SK-N-SH (cell line): ENCODE measurements around the gene CDC123. TPM values are rescaled to one million over a fixed set of nuclear protein-coding genes. Genes with fewer than 3 reads are reported as not detected.
"Not testable (repeated sequence)": the region's sequence is repeated elsewhere in the genome, so short reads cannot be mapped to it uniquely, and the experiment has no call there.

ENCODE experiments used
- CTCF ChIA-PET: fragments of 300-600, 350-600 bp; formaldehyde crosslinking; extraction: SDS; loops from one replicate; lab custom pipeline; 2021; lab: Yijun Ruan, JAX
- POLR2A ChIA-PET: fragments of 350-600 bp; sonication (Branson Sonifier 250); formaldehyde crosslinking; extraction: SDS; loops from one replicate; lab custom pipeline; 2020; ENCODE audit warnings: antibody characterized with exemption, inconsistent platforms; lab: Yijun Ruan, JAX
- DNase-seq: peaks from one replicate; pipeline ENCODE4 v3.0.0; 2012
- H2AFZ ChIP-seq: fragments of 200-600 bp; sonication (generic); 2 replicates; pipeline ENCODE4 v1.8.1; 2016; ENCODE audit warnings: antibody characterized with exemption, mild to moderate bottlenecking, low read depth
- H3F3A ChIP-seq: fragments of 200-600 bp; sonication (generic); replicated peaks from 2 replicates; pipeline ENCODE3; 2016; ENCODE audit warnings: antibody characterized with exemption, mild to moderate bottlenecking; ENCODE audit not compliant: insufficient read depth
- H3K27ac ChIP-seq, 2 experiments: fragments of 200-500 bp in 1 of 2; fragments of 200-600 bp in 1 of 2; sonication (Bioruptor generic) in 1 of 2; sonication (generic), shearing (Covaris generic) in 1 of 2; 2 replicates each; pipeline versions ENCODE4 v1.5.1 to v1.6.1; 2014 to 2016; ENCODE audit warnings: low read depth in 2 of 2, inconsistent platforms in 1 of 2, low read length in 1 of 2, mild to moderate bottlenecking in 1 of 2, mixed read lengths in 1 of 2
- H3K27me3 ChIP-seq: fragments of 200-600 bp; sonication (generic), shearing (Covaris generic); 2 replicates; pipeline ENCODE4 v1.6.1; 2016; ENCODE audit warnings: mixed run types; ENCODE audit not compliant: insufficient read depth
- H3K36me3 ChIP-seq, 2 experiments: fragments of 200-500 bp in 1 of 2; fragments of 200-600 bp in 1 of 2; sonication (Bioruptor generic) in 1 of 2; sonication (generic) in 1 of 2; replicated peaks in 1 of 2; 2 replicates each; pipeline versions ENCODE3 to v1.5.1; 2014 to 2016; ENCODE audit warnings: low read length in 1 of 2, mild to moderate bottlenecking in 1 of 2; ENCODE audit not compliant: insufficient read depth in 2 of 2, control insufficient read depth in 1 of 2
- H3K4me1 ChIP-seq, 2 experiments: fragments of 200-500 bp in 1 of 2; fragments of 200-600 bp in 1 of 2; sonication (Bioruptor generic) in 1 of 2; sonication (generic), shearing (Covaris generic) in 1 of 2; 2 replicates each; pipeline versions ENCODE4 v1.5.1 to v1.6.1; 2014 to 2016; ENCODE audit warnings: low read depth in 1 of 2, low read length in 1 of 2, mixed run types in 1 of 2; ENCODE audit not compliant: insufficient read depth in 2 of 2, control insufficient read depth in 1 of 2
- H3K4me2 ChIP-seq: fragments of 200-600 bp; sonication (generic), shearing (Covaris generic); 2 replicates; pipeline ENCODE4 v1.6.1; 2017; ENCODE audit warnings: mixed run types
- H3K4me3 ChIP-seq, 2 experiments: fragments of 200-500 bp in 1 of 2; fragments of 200-600 bp in 1 of 2; sonication (Bioruptor generic) in 1 of 2; sonication (generic), shearing (Covaris generic) in 1 of 2; 2 replicates each; pipeline versions ENCODE4 v1.5.1 to v1.8.1; 2014 to 2016; ENCODE audit warnings: low read depth in 2 of 2, inconsistent platforms in 1 of 2, low read length in 1 of 2, mild to moderate bottlenecking in 1 of 2, mixed read lengths in 1 of 2, moderate library complexity in 1 of 2
- H3K79me2 ChIP-seq: fragments of 200-600 bp; sonication (generic); 2 replicates; pipeline ENCODE4 v1.8.1; 2017; ENCODE audit warnings: mild to moderate bottlenecking; ENCODE audit not compliant: insufficient read depth
- H3K9ac ChIP-seq: fragments of 200-600 bp; sonication (generic); 2 replicates; pipeline ENCODE4 v1.6.1; 2017; ENCODE audit warnings: mixed run types
- H3K9me2 ChIP-seq: fragments of 200-600 bp; sonication (generic); 2 replicates; pipeline ENCODE4 v1.6.1; 2017; ENCODE audit warnings: mixed run types
- H3K9me3 ChIP-seq: fragments of 200-600 bp; sonication (generic); 2 replicates; pipeline ENCODE4 v1.6.1; 2017; ENCODE audit warnings: mixed run types, mild to moderate bottlenecking, moderate library complexity
- H4K20me1 ChIP-seq: fragments of 200-600 bp; sonication (generic); 2 replicates; pipeline ENCODE4 v1.6.1; 2017; ENCODE audit warnings: mild to moderate bottlenecking, mixed run types; ENCODE audit not compliant: insufficient read depth
- CHD2 ChIP-seq: fragments of 150-350 bp; IDR thresholded peaks from 2 replicates; pipeline ENCODE4 v1.6.1; 2018; ENCODE audit warnings: low read length; ENCODE audit not compliant: partially characterized antibody
- CTCF ChIP-seq: fragments of 200-600 bp; sonication (generic); IDR thresholded peaks from 2 replicates; pipeline ENCODE4 v1.6.1; 2017; ENCODE audit warnings: antibody characterized with exemption, mild to moderate bottlenecking, moderate library complexity
- EP300 ChIP-seq, 2 experiments: IDR thresholded peaks; 2 replicates each; pipeline versions ENCODE4 v1.4.0 to v1.6.1; 2012; ENCODE audit warnings: borderline replicate concordance in 1 of 2, low read depth in 1 of 2, low read length in 1 of 2
- FOXM1 ChIP-seq: IDR thresholded peaks from 2 replicates; pipeline ENCODE4 v1.4.0; 2012; ENCODE audit warnings: low read depth, mild to moderate bottlenecking
- GATA2 ChIP-seq: sonication (generic); formaldehyde crosslinking; IDR thresholded peaks from 2 replicates; pipeline ENCODE4 v1.5.0; 2020; ENCODE audit warnings: mild to moderate bottlenecking, missing genetic modification reagents
- MXI1 ChIP-seq: IDR thresholded peaks from 2 replicates; pipeline ENCODE4 v1.6.1; 2012; ENCODE audit warnings: mild to moderate bottlenecking, low read depth, low read length, improper control_type of control experiment
- PBX3 ChIP-seq: IDR thresholded peaks from 2 replicates; pipeline ENCODE4; 2012
- REST ChIP-seq: IDR thresholded peaks from 2 replicates; pipeline ENCODE4 v1.6.1; 2012; ENCODE audit warnings: mild to moderate bottlenecking, low read depth, low read length, moderate library complexity
- RFX5 ChIP-seq: IDR thresholded peaks from 2 replicates; pipeline ENCODE4 v1.6.1; 2012; ENCODE audit warnings: mild to moderate bottlenecking, improper control_type of control experiment, low read length
- RXRA ChIP-seq: IDR thresholded peaks from 2 replicates; pipeline ENCODE4 v1.4.0; 2012; ENCODE audit warnings: low read depth, mild to moderate bottlenecking, borderline replicate concordance
- SIN3A ChIP-seq: IDR thresholded peaks from 2 replicates; pipeline ENCODE4 v1.6.1; 2012; ENCODE audit warnings: low read depth, mild to moderate bottlenecking, low read length, moderate library complexity, borderline replicate concordance
- SMC3 ChIP-seq: IDR thresholded peaks from 2 replicates; pipeline ENCODE4 v1.6.1; 2012; ENCODE audit warnings: low read depth, low read length, improper control_type of control experiment
- USF1 ChIP-seq: IDR thresholded peaks from 2 replicates; pipeline ENCODE4 v1.4.0; 2012; ENCODE audit warnings: low read depth, borderline replicate concordance
- YY1 ChIP-seq: IDR thresholded peaks from 2 replicates; pipeline ENCODE4 v1.4.0; 2012; ENCODE audit warnings: low read depth, mild to moderate bottlenecking
- ZBTB33 ChIP-seq: IDR thresholded peaks from 2 replicates; pipeline ENCODE4 v1.4.0; 2012; ENCODE audit warnings: low read depth, borderline replicate concordance
- WGBS: methylation state at CpG from one replicate; pipeline ENCODE4 v1.1.6; 2017; ENCODE audit warnings: low lambda C conversion rate; 5-methylcytosine and 5-hydroxymethylcytosine counted together
- polyA plus RNA-seq, 3 experiments: library from polyadenylated mRNA; depleted of rRNA; stranded (reverse); fragments of >200 nt; gene quantifications; 2 replicates each; pipeline ENCODE4 v1.2.3, GENCODE V29; 2012

CDC123 gene
- polyA plus RNA-seq, 1 of the 3 experiments (the other 2 are of a cell fraction) = 139 TPM

- no peak overlapping the region for H3K4me3 ChIP-seq
- ChIA-PET POLR2A (no interaction called here), CTCF (interaction anchor here (1.3 to 1.7 kb wide), 2 partner anchors 14 kb away, joined by 7 to 12 read pairs; no protein-coding TSS in a partner anchor)
- WGBS = 93% methylated on average over 11 of the region's 11 CpGs
- peaks cover 10% of the 10 kb centered on the region; the same call in 1 of the 2 replicates for H3K79me2 ChIP-seq
- H3K36me3 ChIP-seq = peaks cover 35 to 47% of the 10 kb centered on the region in 2 experiments
- no peak overlapping the region for H3K27ac ChIP-seq
- no peak overlapping the region for H3K4me2 ChIP-seq
- H2AFZ ChIP-seq = no peak overlapping the region
- H3K9me3 ChIP-seq = no peaks in the 10 kb centered on the region
- no peaks in the 10 kb centered on the region for H3K27me3 ChIP-seq
- TF ChIP-seq FOXM1 (no peak), CHD2 (no peak), USF1 (no peak), EP300 (IDR thresholded peaks at IDR 0.05; ENCODE audit: borderline replicate concordance in 1 of 2, low read depth in 1 of 2, low read length in 1 of 2) (no peak), SMC3 (no peak), RXRA (no peak), REST (no peak), PBX3 (no peak), MXI1 (no peak), GATA2 (CRISPR knock-in tag) (no peak), RFX5 (no peak), CTCF (no peak), SIN3A (no peak), YY1 (no peak), ZBTB33 (no peak)
- no peak overlapping the region for H3K9ac ChIP-seq
- no peaks in the 10 kb centered on the region for H3K9me2 ChIP-seq
- DNase-seq = no peak
- H3F3A ChIP-seq = no peaks in the 10 kb centered on the region
- H4K20me1 ChIP-seq = no peaks in the 10 kb centered on the region
- H3K4me1 ChIP-seq = no peaks in the 10 kb centered on the region
Observed at GRCh38 chr10:12228851-12229250, 32.9 kb downstream of the CDC123 start.

- H3K36me3 ChIP-seq = peaks cover 49 to 81% of the 10 kb centered on the region in 2 experiments
- H2AFZ ChIP-seq, DNase-seq, H3F3A ChIP-seq, POLR2A ChIA-PET, H3K4me1 ChIP-seq, H3K27me3 ChIP-seq, H3K4me3 ChIP-seq, H3K9me2 ChIP-seq, H3K4me2 ChIP-seq, CTCF ChIA-PET, H4K20me1 ChIP-seq, H3K79me2 ChIP-seq, H3K27ac ChIP-seq, H3K9ac ChIP-seq, H3K9me3 ChIP-seq: not testable (repeated sequence)
- WGBS = 93% methylated on average over 5 of the region's 5 CpGs
Observed at GRCh38 chr10:12234687-12235086, 38.7 kb downstream of the CDC123 start.
